ENCODE data around the gene ASIP. TPM values are rescaled to one million over a fixed set of nuclear protein-coding genes. Genes with fewer than 3 reads are reported as not detected.

ASIP gene
- polyA plus RNA-seq, 3 donors: 0.40 TPM; not detected in 2

DNA sequence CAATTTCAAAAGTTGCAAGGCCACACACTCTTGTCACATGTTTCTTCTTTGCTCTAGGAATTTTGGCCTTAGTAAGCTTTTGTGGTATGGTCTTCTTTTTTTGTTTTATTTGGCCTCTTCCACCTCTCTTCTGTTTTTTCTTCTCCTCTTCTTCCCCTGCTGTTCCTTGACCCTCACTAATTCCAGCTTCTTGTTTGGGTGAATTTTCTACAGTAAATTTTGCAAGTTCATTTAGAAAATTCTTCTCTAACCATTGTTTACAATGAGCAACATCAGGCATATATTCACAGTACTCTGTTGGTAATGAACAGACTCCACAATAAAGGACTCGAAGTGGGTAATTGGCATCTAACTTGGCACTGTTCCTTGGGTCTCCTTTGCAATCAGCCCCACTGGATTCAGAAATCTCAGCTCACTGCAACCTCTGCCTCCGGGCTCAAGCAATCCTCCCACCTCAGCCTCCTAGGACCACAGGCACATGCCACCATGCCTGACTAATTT lies 5.0 kb downstream of the ASIP start:
- no peaks in the 10 kb centered on the region for H4K20me1 ChIP-seq (ENCODE audit: insufficient read depth, low read length)
- no peak overlapping the region for H3K9ac ChIP-seq (ENCODE audit: insufficient read depth, low read length, poor library complexity, severe bottlenecking)
- Mint-ChIP-seq H3K27ac (peak overlapping the region in 1 of 7 donors; percentile 52), H3K9me3 (no peaks in the 10 kb centered on the region), H3K27me3 (ENCODE audit: low read depth in 3 of 3) (peaks cover 0 to 6% (median under 1%) of the 10 kb centered on the region in 3 donors), H3K4me3 (no peak overlapping the region), H3K4me1 (peaks cover 38% of the 10 kb centered on the region), H3K36me3 (no peaks in the 10 kb centered on the region)
- H3K27ac ChIP-seq (ENCODE audit: low read depth in 1 of 2, low read length in 2 of 2): no peak overlapping the region
- TF ChIP-seq, protein P1, sequence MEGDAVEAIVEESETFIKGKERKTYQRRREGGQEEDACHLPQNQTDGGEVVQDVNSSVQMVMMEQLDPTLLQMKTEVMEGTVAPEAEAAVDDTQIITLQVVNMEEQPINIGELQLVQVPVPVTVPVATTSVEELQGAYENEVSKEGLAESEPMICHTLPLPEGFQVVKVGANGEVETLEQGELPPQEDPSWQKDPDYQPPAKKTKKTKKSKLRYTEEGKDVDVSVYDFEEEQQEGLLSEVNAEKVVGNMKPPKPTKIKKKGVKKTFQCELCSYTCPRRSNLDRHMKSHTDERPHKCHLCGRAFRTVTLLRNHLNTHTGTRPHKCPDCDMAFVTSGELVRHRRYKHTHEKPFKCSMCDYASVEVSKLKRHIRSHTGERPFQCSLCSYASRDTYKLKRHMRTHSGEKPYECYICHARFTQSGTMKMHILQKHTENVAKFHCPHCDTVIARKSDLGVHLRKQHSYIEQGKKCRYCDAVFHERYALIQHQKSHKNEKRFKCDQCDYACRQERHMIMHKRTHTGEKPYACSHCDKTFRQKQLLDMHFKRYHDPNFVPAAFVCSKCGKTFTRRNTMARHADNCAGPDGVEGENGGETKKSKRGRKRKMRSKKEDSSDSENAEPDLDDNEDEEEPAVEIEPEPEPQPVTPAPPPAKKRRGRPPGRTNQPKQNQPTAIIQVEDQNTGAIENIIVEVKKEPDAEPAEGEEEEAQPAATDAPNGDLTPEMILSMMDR (IDR thresholded peaks at IDR 0.05): no peak
- H2AFZ ChIP-seq (ENCODE audit: insufficient read depth, low read depth, low read length, poor library complexity, severe bottlenecking): no peak overlapping the region
- DNase-seq: no peak
- no peaks in the 10 kb centered on the region for H3K36me3 ChIP-seq (replicated peaks in 1 of 2; ENCODE audit: control insufficient read depth in 1 of 2, insufficient read depth in 2 of 2, low read length in 2 of 2)
- intact Hi-C loops (cut with micrococcal nuclease): no loop called here
- H3K79me2 ChIP-seq (ENCODE audit: insufficient read depth, low read length): no peaks in the 10 kb centered on the region
- peaks cover 35 to 43% of the 10 kb centered on the region in 2 donors for H3K4me1 ChIP-seq (ENCODE audit: control insufficient read depth in 1 of 2, insufficient read depth in 2 of 2, low read length in 2 of 2)
- WGBS (ENCODE audit: insufficient coverage): 100% methylated on average over 1 of the region's 2 CpGs
- H3K27me3 ChIP-seq (ENCODE audit: control insufficient read depth in 2 of 2, insufficient read depth in 2 of 2, low read length in 2 of 2): no peaks in the 10 kb centered on the region
- no peak overlapping the region for H3K4me3 ChIP-seq (replicated peaks in 1 of 3; ENCODE audit: low read depth in 2 of 3, low read length in 3 of 3)
- H3K9me3 ChIP-seq (replicated peaks in 1 of 2; ENCODE audit: control insufficient read depth in 1 of 2, insufficient read depth in 1 of 2, low read length in 2 of 2): no peaks in the 10 kb centered on the region
- no peak overlapping the region for H3K4me2 ChIP-seq (replicated peaks; ENCODE audit: extremely low read depth, low read length, poor library complexity, severe bottlenecking)

DNA sequence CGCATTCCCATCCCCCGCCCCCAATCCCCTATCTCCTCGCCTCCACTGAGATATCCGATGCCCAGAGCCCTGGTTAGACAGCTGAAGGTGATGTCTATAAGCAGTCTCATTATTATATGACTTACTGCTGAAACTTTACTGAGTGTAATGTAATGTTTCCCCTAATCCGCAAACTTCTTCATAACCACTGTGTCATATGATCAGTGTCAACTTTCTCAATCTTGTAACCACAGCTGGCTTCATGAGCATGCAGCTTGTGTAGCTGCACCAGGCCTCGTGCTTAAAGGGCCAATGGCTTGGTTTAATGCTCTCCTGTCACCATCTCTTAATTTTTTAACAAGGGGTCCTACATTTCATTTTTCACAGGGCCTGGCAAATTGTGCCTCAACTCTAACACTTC lies 8.1 kb downstream of the ASIP start:
- TF ChIP-seq, protein P1 (IDR thresholded peaks at IDR 0.05): no peak
- Mint-ChIP-seq H3K4me3 (peak overlapping the region in 1 of 2 donors; percentile 61), H3K36me3 (no peaks in the 10 kb centered on the region), H3K9me3 (peaks cover 0 to 4% (median 0%) of the 10 kb centered on the region in 7 donors), H3K27me3 (ENCODE audit: low read depth in 3 of 3) (peaks cover 0 to 1% (median 0%) of the 10 kb centered on the region in 3 donors), H3K4me1 (peaks cover 41% of the 10 kb centered on the region), H3K27ac (peak overlapping the region; percentile 60 to 96 (median 93))
- peak overlapping the region; percentile 27 for H3K4me2 ChIP-seq (replicated peaks; ENCODE audit: extremely low read depth, low read length, poor library complexity, severe bottlenecking)
- H3K36me3 ChIP-seq (replicated peaks in 1 of 2; ENCODE audit: control insufficient read depth in 1 of 2, insufficient read depth in 2 of 2, low read length in 2 of 2): no peaks in the 10 kb centered on the region
- intact Hi-C loops (cut with micrococcal nuclease): no loop called here
- peak; percentile 74 to 81 (median 78) for DNase-seq
- no peaks in the 10 kb centered on the region for H3K27me3 ChIP-seq (ENCODE audit: control insufficient read depth in 2 of 2, insufficient read depth in 2 of 2, low read length in 2 of 2)
- H3K9ac ChIP-seq (ENCODE audit: insufficient read depth, low read length, poor library complexity, severe bottlenecking): no peak overlapping the region
- H3K79me2 ChIP-seq (ENCODE audit: insufficient read depth, low read length): no peaks in the 10 kb centered on the region
- H3K9me3 ChIP-seq (replicated peaks in 1 of 2; ENCODE audit: control insufficient read depth in 1 of 2, insufficient read depth in 1 of 2, low read length in 2 of 2): no peaks in the 10 kb centered on the region
- peak overlapping the region; percentile 29 to 72 for H3K27ac ChIP-seq (ENCODE audit: low read depth in 1 of 2, low read length in 2 of 2)
- WGBS (ENCODE audit: insufficient coverage): 0% methylated on average over 2 of the region's 6 CpGs
- H2AFZ ChIP-seq (ENCODE audit: insufficient read depth, low read depth, low read length, poor library complexity, severe bottlenecking): peak overlapping the region; percentile 1
- H4K20me1 ChIP-seq (ENCODE audit: insufficient read depth, low read length): no peaks in the 10 kb centered on the region
- peaks cover 33 to 48% of the 10 kb centered on the region in 2 donors for H3K4me1 ChIP-seq (ENCODE audit: control insufficient read depth in 1 of 2, insufficient read depth in 2 of 2, low read length in 2 of 2)
- no peak overlapping the region for H3K4me3 ChIP-seq (replicated peaks in 1 of 3; ENCODE audit: low read depth in 2 of 3, low read length in 3 of 3)

Measured in CD14-positive monocyte (primary cell).